ENCODE results near the gene SNTG2. TPM values are rescaled to one million over a fixed set of nuclear protein-coding genes. Genes with fewer than 3 reads are reported as not detected.

Gene SNTG2
- total RNA-seq, 2 experiments from 2014 or later, result 0.57 to 1.0 TPM

GRCh38 chr2:963876-964275, 13.2 kb downstream of the SNTG2 start:
- H3K27ac Mint-ChIP-seq, result no peak overlapping the region
- intact Hi-C loops (cut with micrococcal nuclease), result no loop called here
- no peaks in the 10 kb centered on the region for H3K36me3 Mint-ChIP-seq (ENCODE audit: low read depth)
- no peaks in the 10 kb centered on the region for H3K9me3 Mint-ChIP-seq
- CTCF ChIA-PET, result no interaction called here
- H3K4me3 Mint-ChIP-seq, result no peak overlapping the region
- no peak for DNase-seq
- H3K4me1 Mint-ChIP-seq (ENCODE audit: low read depth), result no peaks in the 10 kb centered on the region
- H3K27me3 Mint-ChIP-seq (ENCODE audit: low read depth), result peaks cover 2% of the 10 kb centered on the region

GRCh38 chr2:964562-964961, 13.9 kb downstream of the SNTG2 start:
- intact Hi-C loops (cut with micrococcal nuclease), result no loop called here
- no peak overlapping the region for H3K4me3 Mint-ChIP-seq
- no peaks in the 10 kb centered on the region for H3K27me3 Mint-ChIP-seq (ENCODE audit: low read depth)
- H3K9me3 Mint-ChIP-seq, result no peaks in the 10 kb centered on the region
- no peak overlapping the region for H3K27ac Mint-ChIP-seq
- CTCF ChIA-PET, result no interaction called here
- no peak for DNase-seq
- no peaks in the 10 kb centered on the region for H3K4me1 Mint-ChIP-seq (ENCODE audit: low read depth)
- no peaks in the 10 kb centered on the region for H3K36me3 Mint-ChIP-seq (ENCODE audit: low read depth)

DNA sequence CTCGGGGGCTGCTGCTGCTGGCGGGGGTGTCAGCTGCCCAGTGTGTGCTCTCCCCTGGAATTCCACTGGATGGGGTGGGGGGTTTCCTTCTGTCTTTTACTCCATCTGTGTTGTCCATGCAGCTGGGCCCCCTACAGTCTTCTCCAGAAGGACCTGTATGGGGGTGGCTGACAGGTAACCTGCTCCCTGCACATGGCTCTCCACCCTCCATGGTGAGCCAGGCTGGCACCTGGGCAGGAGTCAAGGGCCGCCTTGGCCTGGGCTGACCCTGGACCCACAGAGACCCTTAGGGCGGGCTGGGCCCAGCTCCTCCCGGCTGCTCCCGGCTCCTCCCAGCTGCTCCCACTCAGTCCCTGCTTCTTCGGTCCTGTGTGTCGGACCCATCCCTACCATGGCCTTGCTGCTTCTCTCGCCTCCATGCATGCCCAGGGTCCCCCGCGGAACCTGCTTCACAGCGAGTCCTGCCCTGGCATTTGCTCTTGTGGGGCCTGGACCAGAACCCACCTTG, 15.0 kb downstream of the SNTG2 start:
- no peaks in the 10 kb centered on the region for H3K4me1 Mint-ChIP-seq (ENCODE audit: low read depth)
- DNase-seq, result no peak
- no peak overlapping the region for H3K4me3 Mint-ChIP-seq
- intact Hi-C loops (cut with micrococcal nuclease), result no loop called here
- no peaks in the 10 kb centered on the region for H3K36me3 Mint-ChIP-seq (ENCODE audit: low read depth)
- no peaks in the 10 kb centered on the region for H3K27me3 Mint-ChIP-seq (ENCODE audit: low read depth)
- H3K9me3 Mint-ChIP-seq, result no peaks in the 10 kb centered on the region
- no peak overlapping the region for H3K27ac Mint-ChIP-seq
- CTCF ChIA-PET, result no interaction called here

- peaks cover 25% of the 10 kb centered on the region for H3K4me1 Mint-ChIP-seq (ENCODE audit: low read depth)
- DNase-seq, result no peak
- H3K36me3 Mint-ChIP-seq (ENCODE audit: low read depth), result no peaks in the 10 kb centered on the region
- peaks cover 2% of the 10 kb centered on the region for H3K9me3 Mint-ChIP-seq
- CTCF ChIA-PET, result no interaction called here
- peaks cover 6% of the 10 kb centered on the region for H3K27me3 Mint-ChIP-seq (ENCODE audit: low read depth)
- no peak overlapping the region for H3K4me3 Mint-ChIP-seq
- no peak overlapping the region for H3K27ac Mint-ChIP-seq
- intact Hi-C loops (cut with micrococcal nuclease), result no loop called here
Measured at GRCh38 chr2:973129-973528, 22.5 kb downstream of the SNTG2 start.

DNA sequence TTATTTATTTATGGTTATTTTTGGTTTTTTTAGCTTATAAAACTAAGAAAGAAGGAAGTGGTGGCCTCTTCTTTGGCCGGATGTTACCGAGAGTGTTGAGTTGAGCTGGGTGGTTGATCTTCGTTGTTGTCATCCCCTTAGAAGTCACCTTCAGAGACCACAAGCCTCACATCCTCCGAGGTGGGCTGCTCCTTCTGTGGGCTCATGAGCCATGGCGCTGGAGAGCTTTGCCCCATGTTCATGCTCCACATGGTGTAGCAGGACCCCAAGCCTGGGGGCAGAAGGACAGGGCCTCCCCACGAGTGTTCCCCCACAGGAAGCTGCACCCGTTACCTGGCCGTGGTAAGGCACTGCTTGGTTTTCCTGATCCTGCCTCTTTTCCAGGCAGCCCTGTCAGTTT, 23.4 kb downstream of the SNTG2 start:
- Mint-ChIP-seq H3K27ac (peak overlapping the region; percentile 60), H3K4me1 (ENCODE audit: low read depth) (peaks cover 26% of the 10 kb centered on the region), H3K36me3 (ENCODE audit: low read depth) (no peaks in the 10 kb centered on the region), H3K27me3 (ENCODE audit: low read depth) (peaks cover 6% of the 10 kb centered on the region), H3K9me3 (peaks cover 2% of the 10 kb centered on the region), H3K4me3 (peak overlapping the region; percentile 40)
- peak; percentile 45 for DNase-seq
- CTCF ChIA-PET, result no interaction called here
- intact Hi-C loops (cut with micrococcal nuclease), result loop anchor here (2.0 kb wide), 1 partner anchor 27 kb away; no protein-coding TSS in a partner anchor

DNA sequence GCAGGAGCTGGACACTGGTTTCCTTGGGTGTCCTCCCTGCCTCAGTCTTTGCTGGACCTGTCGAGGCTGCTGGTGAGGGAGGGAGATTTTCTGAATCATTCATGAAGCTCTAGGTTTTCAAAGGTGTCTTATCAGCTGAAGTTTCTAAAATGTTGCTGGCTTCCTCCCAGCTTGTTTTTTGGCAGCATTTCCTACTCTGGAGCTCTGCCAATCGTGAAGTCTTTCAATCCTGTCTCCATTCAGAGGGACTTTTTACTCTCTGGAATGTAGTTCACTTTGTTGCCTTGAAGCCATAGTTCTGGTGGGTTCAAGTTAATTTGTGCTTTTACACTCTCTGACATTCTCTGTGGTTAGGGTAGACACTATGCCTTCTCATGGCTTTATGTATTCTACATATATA, 23.9 kb downstream of the SNTG2 start:
- no peaks in the 10 kb centered on the region for H3K36me3 Mint-ChIP-seq (ENCODE audit: low read depth)
- H3K4me1 Mint-ChIP-seq (ENCODE audit: low read depth), result peaks cover 28% of the 10 kb centered on the region
- peak overlapping the region; percentile 60 for H3K27ac Mint-ChIP-seq
- peak overlapping the region; percentile 40 for H3K4me3 Mint-ChIP-seq
- CTCF ChIA-PET, result interaction anchor here (0.6 kb wide), 1 partner anchor 148 kb away, joined by 4 read pairs; no protein-coding TSS in a partner anchor
- peaks cover 6% of the 10 kb centered on the region for H3K27me3 Mint-ChIP-seq (ENCODE audit: low read depth)
- DNase-seq, result peak; percentile 15
- intact Hi-C loops (cut with micrococcal nuclease), result loop anchor here (2.0 kb wide), 1 partner anchor 28 kb away; no protein-coding TSS in a partner anchor
- H3K9me3 Mint-ChIP-seq, result peaks cover 2% of the 10 kb centered on the region

- CTCF ChIA-PET, result interaction anchor here (0.6 kb wide), 1 partner anchor 148 kb away, joined by 4 read pairs; no protein-coding TSS in a partner anchor
- Mint-ChIP-seq H3K27me3 (ENCODE audit: low read depth) (peaks cover 7% of the 10 kb centered on the region), H3K4me3 (no peak overlapping the region), H3K36me3 (ENCODE audit: low read depth) (no peaks in the 10 kb centered on the region), H3K27ac (no peak overlapping the region), H3K4me1 (ENCODE audit: low read depth) (peaks cover 28% of the 10 kb centered on the region), H3K9me3 (peaks cover 2% of the 10 kb centered on the region)
- DNase-seq, result no peak
- intact Hi-C loops (cut with micrococcal nuclease), result loop anchor here (2.0 kb wide), 1 partner anchor 28 kb away; no protein-coding TSS in a partner anchor
Measured at GRCh38 chr2:975095-975494, 24.4 kb downstream of the SNTG2 start.

GRCh38 chr2:979069-979928, 28.6 kb downstream of the SNTG2 start:
- DNase-seq, result no peak
- no peaks in the 10 kb centered on the region for H3K9me3 Mint-ChIP-seq
- peaks cover 8% of the 10 kb centered on the region for H3K27me3 Mint-ChIP-seq (ENCODE audit: low read depth)
- H3K4me3 Mint-ChIP-seq, result no peak overlapping the region
- H3K27ac Mint-ChIP-seq, result no peak overlapping the region
- peaks cover 16% of the 10 kb centered on the region for H3K4me1 Mint-ChIP-seq (ENCODE audit: low read depth)
- intact Hi-C loops (cut with micrococcal nuclease), result no loop called here
- CTCF ChIA-PET, result interaction anchor here (0.7 kb wide), 1 partner anchor 1420 kb away, joined by 3 read pairs; no protein-coding TSS in a partner anchor
- no peaks in the 10 kb centered on the region for H3K36me3 Mint-ChIP-seq (ENCODE audit: low read depth)

DNA sequence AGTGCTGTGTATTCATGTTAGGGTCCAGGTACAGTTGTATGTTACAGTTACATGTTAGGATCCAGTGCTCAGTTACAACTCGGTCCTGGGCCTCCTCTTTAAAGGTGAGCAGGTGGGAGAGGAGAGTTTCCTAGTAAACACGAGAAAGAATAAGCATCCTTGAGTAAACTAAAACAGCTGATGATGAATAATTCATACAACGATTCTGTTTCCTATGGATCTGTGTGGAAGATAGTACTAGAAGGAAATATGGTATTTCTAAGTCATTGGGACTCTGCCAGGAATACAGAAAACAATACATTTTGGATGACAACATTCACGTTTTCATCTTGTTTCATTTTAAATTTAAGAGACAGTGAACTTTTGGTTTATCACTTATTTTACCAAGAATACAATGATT, 29.5 kb downstream of the SNTG2 start:
- Mint-ChIP-seq H3K27me3 (ENCODE audit: low read depth) (peaks cover 11% of the 10 kb centered on the region), H3K36me3 (ENCODE audit: low read depth) (no peaks in the 10 kb centered on the region), H3K4me3 (no peak overlapping the region)

GRCh38 chr2:981258-981657, 30.6 kb downstream of the SNTG2 start:
- Mint-ChIP-seq H3K9me3 (no peaks in the 10 kb centered on the region), H3K27ac (no peak overlapping the region), H3K27me3 (ENCODE audit: low read depth) (peaks cover 8% of the 10 kb centered on the region), H3K4me1 (ENCODE audit: low read depth) (peaks cover 19% of the 10 kb centered on the region), H3K36me3 (ENCODE audit: low read depth) (no peaks in the 10 kb centered on the region), H3K4me3 (no peak overlapping the region)
- CTCF ChIA-PET, result no interaction called here
- intact Hi-C loops (cut with micrococcal nuclease), result no loop called here
- DNase-seq, result no peak

More for the DNA sequence above, 29.5 kb downstream of the SNTG2 start:
- peaks cover 16% of the 10 kb centered on the region for H3K4me1 Mint-ChIP-seq (ENCODE audit: low read depth)
- no peak overlapping the region for H3K27ac Mint-ChIP-seq
- CTCF ChIA-PET, result no interaction called here
- no peaks in the 10 kb centered on the region for H3K9me3 Mint-ChIP-seq
- intact Hi-C loops (cut with micrococcal nuclease), result no loop called here
- DNase-seq, result no peak

DNA sequence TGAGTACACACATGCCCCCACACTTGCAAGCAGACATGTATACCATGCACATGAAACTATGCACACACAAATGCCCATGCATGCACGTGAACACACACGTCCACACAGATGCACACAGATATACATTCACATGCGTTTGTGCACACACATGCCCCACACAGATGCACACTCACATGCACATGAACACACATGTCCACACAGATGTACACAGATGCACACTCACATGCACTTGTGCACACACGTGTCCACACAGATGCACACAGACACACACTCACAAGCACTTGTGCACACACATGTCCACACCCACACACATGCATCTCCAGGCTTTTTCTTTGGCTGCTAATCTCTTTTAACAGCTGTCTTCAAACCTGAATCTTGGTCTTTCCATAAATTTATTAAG, 31.1 kb downstream of the SNTG2 start:
- CTCF ChIA-PET, result no interaction called here
- Mint-ChIP-seq H3K4me3 (no peak overlapping the region), H3K27me3 (ENCODE audit: low read depth) (peaks cover 8% of the 10 kb centered on the region), H3K9me3 (no peaks in the 10 kb centered on the region), H3K36me3 (ENCODE audit: low read depth) (no peaks in the 10 kb centered on the region), H3K27ac (no peak overlapping the region), H3K4me1 (ENCODE audit: low read depth) (peaks cover 20% of the 10 kb centered on the region)
- DNase-seq, result no peak
- intact Hi-C loops (cut with micrococcal nuclease), result no loop called here

- Mint-ChIP-seq H3K27ac (peak overlapping the region; percentile 72), H3K4me3 (no peak overlapping the region), H3K9me3 (no peaks in the 10 kb centered on the region), H3K4me1 (ENCODE audit: low read depth) (peaks cover 17% of the 10 kb centered on the region), H3K27me3 (ENCODE audit: low read depth) (peaks cover 6% of the 10 kb centered on the region), H3K36me3 (ENCODE audit: low read depth) (no peaks in the 10 kb centered on the region)
- CTCF ChIA-PET, result interaction anchor here (0.7 kb wide), 2 partner anchors 18 to 160 kb away, joined by 3 to 4 read pairs; no protein-coding TSS in a partner anchor
- DNase-seq, result peak; percentile 35
- intact Hi-C loops (cut with micrococcal nuclease), result no loop called here
Measured at GRCh38 chr2:985317-985898, 34.8 kb downstream of the SNTG2 start.

Measured in activated naive CD4-positive, alpha-beta T cell treated with anti-CD3 and anti-CD28 coated beads for 36 hours (primary cell).